ENCODE data around the gene SLC5A11.
"Not testable (repeated sequence)": the region's sequence is repeated elsewhere in the genome, so short reads cannot be mapped to it uniquely, and the experiment has no call there.

The SLC5A11 gene

DNA sequence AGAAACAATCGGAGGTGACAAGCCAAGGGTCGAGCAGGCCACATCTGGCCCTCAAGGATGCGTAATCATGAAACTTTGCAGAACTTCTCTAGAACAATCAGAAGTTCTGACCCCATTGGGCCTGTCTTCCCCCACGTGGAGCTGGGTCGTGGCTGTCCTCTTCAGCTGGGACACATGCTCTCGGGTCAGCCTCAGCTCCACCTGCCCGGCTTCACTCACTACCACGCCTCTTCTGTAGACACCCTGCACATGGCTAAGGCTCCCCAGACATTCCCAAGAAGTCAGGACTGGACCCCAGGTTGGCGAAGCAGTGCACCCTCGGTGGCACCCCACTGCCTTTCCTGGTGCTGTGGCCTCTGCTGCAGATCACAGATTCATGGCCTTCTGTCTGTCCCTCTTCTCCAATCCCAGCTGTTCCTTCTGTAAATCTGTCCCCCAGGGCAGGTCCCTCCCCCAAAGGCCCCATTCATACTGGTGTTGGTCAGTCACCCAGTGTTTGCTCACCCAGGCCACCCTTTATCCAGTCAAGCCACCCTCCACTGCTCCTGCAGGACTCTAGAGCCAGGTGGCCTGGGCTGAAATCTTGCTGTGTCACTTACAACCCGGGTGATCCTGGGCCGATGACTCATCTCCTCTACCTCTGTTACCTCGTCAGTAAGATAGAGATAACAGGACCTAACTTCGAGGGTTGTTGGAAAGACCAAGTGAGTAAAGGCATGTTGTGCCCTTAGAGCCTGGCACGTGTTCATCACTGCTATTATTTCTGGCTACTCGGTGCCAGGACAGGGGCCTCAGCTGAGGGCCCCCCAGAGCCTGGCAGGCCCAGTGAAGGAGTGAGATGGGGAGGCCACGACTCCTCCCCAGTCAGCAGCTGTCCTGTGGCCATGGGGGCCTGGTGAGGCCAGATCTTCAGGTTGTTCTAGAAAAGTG is 1.4 kb upstream of the SLC5A11 start:
- no peaks in the 10 kb centered on the region for H3K79me2 ChIP-seq (ENCODE audit: insufficient read depth, low read depth)
- H3K27ac ChIP-seq: no peak overlapping the region
- no peaks in the 10 kb centered on the region for H4K20me1 ChIP-seq (ENCODE audit: insufficient read depth)
- no peak overlapping the region for H3K9ac ChIP-seq
- TF ChIP-seq, protein P1, sequence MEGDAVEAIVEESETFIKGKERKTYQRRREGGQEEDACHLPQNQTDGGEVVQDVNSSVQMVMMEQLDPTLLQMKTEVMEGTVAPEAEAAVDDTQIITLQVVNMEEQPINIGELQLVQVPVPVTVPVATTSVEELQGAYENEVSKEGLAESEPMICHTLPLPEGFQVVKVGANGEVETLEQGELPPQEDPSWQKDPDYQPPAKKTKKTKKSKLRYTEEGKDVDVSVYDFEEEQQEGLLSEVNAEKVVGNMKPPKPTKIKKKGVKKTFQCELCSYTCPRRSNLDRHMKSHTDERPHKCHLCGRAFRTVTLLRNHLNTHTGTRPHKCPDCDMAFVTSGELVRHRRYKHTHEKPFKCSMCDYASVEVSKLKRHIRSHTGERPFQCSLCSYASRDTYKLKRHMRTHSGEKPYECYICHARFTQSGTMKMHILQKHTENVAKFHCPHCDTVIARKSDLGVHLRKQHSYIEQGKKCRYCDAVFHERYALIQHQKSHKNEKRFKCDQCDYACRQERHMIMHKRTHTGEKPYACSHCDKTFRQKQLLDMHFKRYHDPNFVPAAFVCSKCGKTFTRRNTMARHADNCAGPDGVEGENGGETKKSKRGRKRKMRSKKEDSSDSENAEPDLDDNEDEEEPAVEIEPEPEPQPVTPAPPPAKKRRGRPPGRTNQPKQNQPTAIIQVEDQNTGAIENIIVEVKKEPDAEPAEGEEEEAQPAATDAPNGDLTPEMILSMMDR (conservative IDR thresholded peaks at IDR 0.05; ENCODE audit: low read depth, low read length): no peak
- H3K27me3 ChIP-seq (ENCODE audit: insufficient read depth, low read depth): no peaks in the 10 kb centered on the region
- H3K4me2 ChIP-seq: no peak overlapping the region
- H3K4me3 ChIP-seq (IDR thresholded peaks at IDR 0.05; ENCODE audit: insufficient read depth, low read depth, low read length): no peak overlapping the region
- H2AFZ ChIP-seq (ENCODE audit: low read depth): no peak overlapping the region
- no peaks in the 10 kb centered on the region for H3K4me1 ChIP-seq (ENCODE audit: low read depth, poor library complexity, severe bottlenecking)
- no peaks in the 10 kb centered on the region for H3K36me3 ChIP-seq (ENCODE audit: insufficient read depth)

DNA sequence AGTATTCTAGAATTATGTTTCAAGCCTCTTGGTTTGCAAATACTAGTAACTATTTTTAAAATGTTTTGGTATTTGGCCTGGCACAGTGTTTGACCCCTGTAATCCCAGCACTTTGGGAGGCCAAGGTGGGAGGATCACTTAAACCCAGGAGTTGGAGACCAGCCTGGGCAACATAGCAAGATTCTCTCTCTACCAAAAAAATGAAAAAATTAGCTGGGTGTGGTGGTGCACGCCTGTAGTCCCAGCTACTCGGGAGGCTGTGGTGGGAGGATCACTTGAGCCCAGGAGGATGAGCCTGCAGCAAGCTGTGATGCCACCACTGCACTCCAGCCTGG is 765 bp upstream of the SLC5A11 start:
- not testable (repeated sequence) for H3K27me3 ChIP-seq (ENCODE audit: insufficient read depth, low read depth); H3K36me3 ChIP-seq (ENCODE audit: insufficient read depth); H3K4me1 ChIP-seq (ENCODE audit: low read depth, poor library complexity, severe bottlenecking); H3K4me2 ChIP-seq; H2AFZ ChIP-seq (ENCODE audit: low read depth); H4K20me1 ChIP-seq (ENCODE audit: insufficient read depth); H3K27ac ChIP-seq; H3K9ac ChIP-seq; H3K79me2 ChIP-seq (ENCODE audit: insufficient read depth, low read depth); H3K4me3 ChIP-seq (IDR thresholded peaks at IDR 0.05; ENCODE audit: insufficient read depth, low read depth, low read length)

DNA sequence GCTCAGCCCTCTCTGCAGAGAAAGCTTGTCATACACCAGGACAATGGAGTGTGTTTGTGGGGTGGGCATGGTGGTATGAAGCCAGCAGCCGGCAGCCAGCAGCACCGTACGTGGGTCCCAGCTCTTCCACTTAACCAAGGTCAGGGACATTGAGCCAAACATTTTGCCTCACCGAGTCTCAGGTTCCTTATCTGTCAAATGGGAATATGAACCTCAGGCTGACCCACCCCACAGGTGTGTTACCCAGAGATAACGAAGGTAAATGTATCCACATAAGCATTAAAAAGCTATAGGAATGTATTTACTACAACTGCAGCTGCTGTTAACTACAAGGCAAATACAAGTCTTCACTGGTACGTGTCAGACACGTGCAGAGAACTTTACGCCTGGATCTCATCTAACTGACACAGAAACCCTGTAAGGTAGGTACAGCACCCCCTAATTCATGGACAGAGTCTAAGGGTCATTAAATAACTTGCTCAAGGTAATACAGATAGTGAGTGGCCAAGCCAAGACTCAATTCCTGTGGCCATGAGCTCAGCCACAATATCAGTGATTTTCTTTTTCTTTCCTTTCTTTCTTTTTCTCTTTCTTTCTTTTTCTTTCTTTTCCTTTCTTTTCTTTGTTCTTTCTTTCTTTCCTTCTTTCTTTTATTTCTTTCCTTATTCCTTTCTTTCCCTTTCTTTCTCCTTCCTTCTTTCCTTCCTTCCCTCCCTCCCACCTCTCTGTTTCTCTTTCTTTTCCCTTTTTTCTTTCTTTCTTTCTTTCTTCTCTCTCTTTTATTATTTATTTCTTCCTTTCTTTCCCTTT is 990 bp downstream of the SLC5A11 start:
- H3K79me2 ChIP-seq (ENCODE audit: insufficient read depth, low read depth): no peaks in the 10 kb centered on the region
- H2AFZ ChIP-seq (ENCODE audit: low read depth): no peak overlapping the region
- no peaks in the 10 kb centered on the region for H3K27me3 ChIP-seq (ENCODE audit: insufficient read depth, low read depth)
- H3K4me3 ChIP-seq (IDR thresholded peaks at IDR 0.05; ENCODE audit: insufficient read depth, low read depth, low read length): no peak overlapping the region
- H3K4me1 ChIP-seq (ENCODE audit: low read depth, poor library complexity, severe bottlenecking): no peaks in the 10 kb centered on the region
- no peaks in the 10 kb centered on the region for H4K20me1 ChIP-seq (ENCODE audit: insufficient read depth)
- no peak overlapping the region for H3K9ac ChIP-seq
- H3K36me3 ChIP-seq (ENCODE audit: insufficient read depth): no peaks in the 10 kb centered on the region
- TF ChIP-seq, protein P1 (conservative IDR thresholded peaks at IDR 0.05; ENCODE audit: low read depth, low read length): no peak
- no peak overlapping the region for H3K27ac ChIP-seq
- no peak overlapping the region for H3K4me2 ChIP-seq

DNA sequence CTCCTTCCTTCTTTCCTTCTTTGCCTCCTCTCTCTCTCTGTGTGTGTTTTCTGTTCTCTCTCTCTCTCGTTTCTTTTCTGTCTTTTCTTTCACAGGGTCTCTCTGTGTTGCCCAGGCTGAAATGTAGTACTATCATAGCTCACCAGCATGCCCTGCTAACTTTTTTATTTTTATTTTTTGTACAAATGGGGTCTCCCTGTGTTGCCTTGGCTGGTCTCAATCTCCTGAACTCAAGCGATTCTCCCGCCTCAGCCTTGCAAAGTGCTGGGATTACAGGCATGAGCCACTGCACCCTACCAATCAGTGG is 1.5 kb downstream of the SLC5A11 start:
- H3K4me1 ChIP-seq (ENCODE audit: low read depth, poor library complexity, severe bottlenecking): no peaks in the 10 kb centered on the region
- H3K27me3 ChIP-seq (ENCODE audit: insufficient read depth, low read depth): no peaks in the 10 kb centered on the region
- H3K4me2 ChIP-seq: no peak overlapping the region
- no peak overlapping the region for H3K9ac ChIP-seq
- H4K20me1 ChIP-seq (ENCODE audit: insufficient read depth): no peaks in the 10 kb centered on the region
- H2AFZ ChIP-seq (ENCODE audit: low read depth): no peak overlapping the region
- no peak overlapping the region for H3K27ac ChIP-seq
- H3K36me3 ChIP-seq (ENCODE audit: insufficient read depth): no peaks in the 10 kb centered on the region
- TF ChIP-seq, protein P1 (conservative IDR thresholded peaks at IDR 0.05; ENCODE audit: low read depth, low read length): no peak
- no peak overlapping the region for H3K4me3 ChIP-seq (IDR thresholded peaks at IDR 0.05; ENCODE audit: insufficient read depth, low read depth, low read length)
- no peaks in the 10 kb centered on the region for H3K79me2 ChIP-seq (ENCODE audit: insufficient read depth, low read depth)

DNA sequence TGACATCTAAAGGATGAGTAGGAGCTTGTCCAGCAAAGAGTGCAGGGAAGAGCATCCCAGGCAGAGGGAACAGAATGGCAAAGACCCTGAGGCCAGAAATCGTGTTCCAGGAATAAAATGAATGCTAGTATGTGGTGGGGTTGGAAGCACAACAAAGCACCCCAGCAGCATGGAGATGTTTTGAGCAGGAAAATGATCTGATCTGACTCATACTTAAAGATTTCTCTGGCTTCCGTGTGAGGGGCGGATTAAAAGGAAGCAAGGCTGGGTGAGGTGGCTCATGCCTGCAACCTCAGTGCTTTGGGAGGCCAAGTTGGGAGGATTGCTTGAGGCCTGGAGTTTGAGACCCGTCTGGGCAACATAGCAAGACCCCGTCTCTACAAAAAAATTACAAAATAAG is 2.3 kb downstream of the SLC5A11 start:
- TF ChIP-seq, protein P1 (conservative IDR thresholded peaks at IDR 0.05; ENCODE audit: low read depth, low read length): no peak
- Histone ChIP-seq H3K79me2 (ENCODE audit: insufficient read depth, low read depth) (no peaks in the 10 kb centered on the region), H3K4me1 (ENCODE audit: low read depth, poor library complexity, severe bottlenecking) (no peaks in the 10 kb centered on the region), H4K20me1 (ENCODE audit: insufficient read depth) (no peaks in the 10 kb centered on the region), H3K36me3 (ENCODE audit: insufficient read depth) (no peaks in the 10 kb centered on the region), H2AFZ (ENCODE audit: low read depth) (no peak overlapping the region), H3K27ac (no peak overlapping the region), H3K9ac (no peak overlapping the region), H3K4me2 (no peak overlapping the region), H3K4me3 (IDR thresholded peaks at IDR 0.05; ENCODE audit: insufficient read depth, low read depth, low read length) (no peak overlapping the region), H3K27me3 (ENCODE audit: insufficient read depth, low read depth) (no peaks in the 10 kb centered on the region)
